H1 (cell line): ENCODE measurements around the gene SPOCK1. TPM values are rescaled to one million over a fixed set of nuclear protein-coding genes. Genes with fewer than 3 reads are reported as not detected.

ENCODE experiments used
- CTCF ChIA-PET: fragments of 300-600 bp; sonication (Branson Sonifier 250); formaldehyde crosslinking; loops from one replicate; lab custom pipeline; 2021; ENCODE audit not compliant: partially characterized antibody; lab: Charles Lee
- POLR2A ChIA-PET: fragments of 300-600 bp; sonication (Branson Sonifier 250); formaldehyde crosslinking; loops from one replicate; lab custom pipeline; 2021; ENCODE audit warnings: inconsistent platforms; ENCODE audit not compliant: partially characterized antibody; lab: Charles Lee
- DNase-seq, 2 experiments: peaks; one replicate each; pipeline versions ENCODE4 v3.0.0 to v3.0.0-alpha.2; 2010 to 2022; ENCODE audit warnings: low spot score in 2 of 2, low read depth in 1 of 2, mixed read lengths in 1 of 2
- FAIRE-seq: peaks from 2 replicates; lab custom pipeline; 2011; peaks lifted over from hg19 to GRCh38; lab: Jason Lieb, UNC
- H2AFZ ChIP-seq: 2 replicates; pipeline ENCODE4 v1.8.1; 2012; ENCODE audit warnings: low read length, inconsistent platforms
- H2AK5ac ChIP-seq: 2 replicates; pipeline ENCODE4 v1.6.1; 2013; ENCODE audit warnings: low read depth, low read length
- H2BK120ac ChIP-seq: replicated peaks from 2 replicates; pipeline ENCODE3; 2013; ENCODE audit warnings: low read depth, low read length, inconsistent platforms
- H2BK12ac ChIP-seq: 2 replicates; pipeline ENCODE4 v1.6.1; 2013; ENCODE audit warnings: low read depth, low read length
- H2BK15ac ChIP-seq: 2 replicates; pipeline ENCODE4 v1.6.1; 2013; ENCODE audit warnings: low read length
- H2BK20ac ChIP-seq: 2 replicates; pipeline ENCODE4 v1.6.1; 2013; ENCODE audit warnings: low read length
- H2BK5ac ChIP-seq: 2 replicates; pipeline ENCODE4 v1.6.1; 2013; ENCODE audit warnings: low read depth, low read length
- H3K14ac ChIP-seq: 2 replicates; pipeline ENCODE4 v1.6.1; 2013; ENCODE audit warnings: inconsistent platforms; ENCODE audit not compliant: insufficient read length
- H3K18ac ChIP-seq: 2 replicates; pipeline ENCODE4 v1.6.1; 2013; ENCODE audit warnings: low read length; ENCODE audit errors: extremely low read depth
- H3K23ac ChIP-seq: 2 replicates; pipeline ENCODE4 v1.6.1; 2013; ENCODE audit warnings: inconsistent platforms; ENCODE audit not compliant: insufficient read length
- H3K23me2 ChIP-seq: 2 replicates; pipeline ENCODE4 v1.6.1; 2013; ENCODE audit warnings: low read depth, low read length
- H3K27ac ChIP-seq: 2 replicates; pipeline ENCODE4 v1.6.1; 2011; ENCODE audit warnings: low read depth, low read length, inconsistent platforms
- H3K27me3 ChIP-seq, 4 experiments: replicated peaks in 1 of 4; 1 replicate in 1 of 4; 2 replicates in 3 of 4; pipeline versions ENCODE4 v1.6.1 to v1.8.1; 2011 to 2013; ENCODE audit warnings: low read length in 3 of 4, mild to moderate bottlenecking in 3 of 4, inconsistent platforms in 2 of 4, mixed read lengths in 2 of 4, moderate library complexity in 1 of 4; ENCODE audit not compliant: control insufficient read depth in 3 of 4, insufficient read depth in 3 of 4; ENCODE audit errors: extremely low read depth in 1 of 4
- H3K36me3 ChIP-seq, 4 experiments: 2 replicates each; pipeline versions ENCODE4 v1.6.1 to v1.8.1; 2011 to 2013; ENCODE audit warnings: mild to moderate bottlenecking in 4 of 4, low read length in 3 of 4, moderate library complexity in 2 of 4, control low read depth in 1 of 4, inconsistent platforms in 1 of 4; ENCODE audit not compliant: insufficient read depth in 4 of 4, control insufficient read depth in 2 of 4
- H3K4ac ChIP-seq: replicated peaks from 2 replicates; pipeline ENCODE3; 2013; ENCODE audit warnings: low read length, low read depth, mixed read lengths, inconsistent platforms; ENCODE audit not compliant: insufficient read length
- H3K4me1 ChIP-seq, 4 experiments: replicated peaks in 1 of 4; 1 replicate in 1 of 4; 2 replicates in 3 of 4; pipeline versions ENCODE4 v1.6.1 to v1.8.1; 2011 to 2013; ENCODE audit warnings: low read length in 3 of 4, inconsistent platforms in 2 of 4, mixed read lengths in 1 of 4; ENCODE audit not compliant: insufficient read depth in 4 of 4, control insufficient read depth in 3 of 4
- H3K4me2 ChIP-seq, 2 experiments: 2 replicates each; pipeline versions ENCODE4 v1.6.1 to v1.8.1; 2011 to 2013; ENCODE audit warnings: low read depth in 2 of 2, low read length in 2 of 2, control low read depth in 1 of 2, inconsistent platforms in 1 of 2, mild to moderate bottlenecking in 1 of 2; ENCODE audit not compliant: insufficient read depth in 1 of 2
- H3K4me3 ChIP-seq, 4 experiments: fragments of 200-600, 300-600 bp in 1 of 4; sonication (generic), shearing (Covaris generic), sonication (Bioruptor Twin) in 1 of 4; 2 replicates each; pipeline versions ENCODE4 v1.5.1 to v1.8.1; 2011 to 2016; ENCODE audit warnings: low read length in 4 of 4, low read depth in 3 of 4, control low read depth in 2 of 4, inconsistent platforms in 2 of 4, mild to moderate bottlenecking in 2 of 4, mixed read lengths in 1 of 4, moderate library complexity in 1 of 4; ENCODE audit not compliant: insufficient read depth in 2 of 4; ENCODE audit errors: extremely low read depth in 1 of 4
- H3K56ac ChIP-seq: replicated peaks from 2 replicates; pipeline ENCODE3; 2013; ENCODE audit warnings: low read depth, mild to moderate bottlenecking, mixed read lengths, low read length, inconsistent platforms; ENCODE audit not compliant: insufficient read length
- H3K79me1 ChIP-seq: 2 replicates; pipeline ENCODE4 v1.6.1; 2013; ENCODE audit warnings: low read depth, low read length, control low read depth
- H3K79me2 ChIP-seq, 2 experiments: 2 replicates each; pipeline versions ENCODE4 v1.6.1 to v1.8.1; 2012 to 2013; ENCODE audit warnings: low read length in 2 of 2, mild to moderate bottlenecking in 2 of 2, inconsistent platforms in 1 of 2; ENCODE audit not compliant: insufficient read depth in 2 of 2, control insufficient read depth in 1 of 2
- H3K9ac ChIP-seq, 4 experiments: replicated peaks in 1 of 4; 1 replicate in 1 of 4; 2 replicates in 3 of 4; pipeline versions ENCODE4 v1.6.1 to v1.8.1; 2011 to 2013; ENCODE audit warnings: low read depth in 3 of 4, low read length in 3 of 4, control low read depth in 2 of 4, mild to moderate bottlenecking in 2 of 4, moderate library complexity in 2 of 4, inconsistent platforms in 1 of 4; ENCODE audit errors: extremely low read depth in 1 of 4
- H3K9me3 ChIP-seq, 2 experiments: 2 replicates each; pipeline versions ENCODE4 v1.6.1 to v1.8.1; 2012 to 2013; ENCODE audit warnings: mild to moderate bottlenecking in 2 of 2, moderate library complexity in 2 of 2, control low read depth in 1 of 2, inconsistent platforms in 1 of 2, low read depth in 1 of 2, low read length in 1 of 2, mixed read lengths in 1 of 2; ENCODE audit not compliant: insufficient read depth in 2 of 2
- H4K20me1 ChIP-seq, 2 experiments: replicated peaks in 1 of 2; 2 replicates each; pipeline versions ENCODE3 to v1.8.1; 2011 to 2013; ENCODE audit warnings: inconsistent platforms in 2 of 2, low read length in 2 of 2, mild to moderate bottlenecking in 1 of 2; ENCODE audit not compliant: insufficient read depth in 2 of 2, control insufficient read depth in 1 of 2
- H4K5ac ChIP-seq: 2 replicates; pipeline ENCODE4 v1.6.1; 2013; ENCODE audit warnings: low read length, low read depth, mixed read lengths, inconsistent platforms; ENCODE audit not compliant: insufficient read length
- H4K8ac ChIP-seq: 2 replicates; pipeline ENCODE4 v1.8.0; 2013; ENCODE audit warnings: mild to moderate bottlenecking, moderate library complexity, low read length, inconsistent platforms; ENCODE audit not compliant: insufficient read depth; ENCODE audit errors: extremely low read depth
- H4K91ac ChIP-seq: replicated peaks from 2 replicates; pipeline ENCODE3; 2013; ENCODE audit warnings: low read length, mixed read lengths, inconsistent platforms; ENCODE audit not compliant: insufficient read length
- HDAC6 ChIP-seq: IDR thresholded peaks from one replicate; pipeline ENCODE4 v1.7.1; 2012; ENCODE audit warnings: low read depth, mild to moderate bottlenecking, inconsistent platforms, low read length, moderate library complexity
- WGBS, 2 experiments: shearing (Covaris generic) in 1 of 2; methylation state at CpG; one replicate each; pipeline versions ENCODE4 v1.1.6 to v1.1.7; 2013 to 2015; ENCODE audit warnings: low lambda C conversion rate in 2 of 2, mixed read lengths in 2 of 2, inconsistent platforms in 1 of 2, low coverage in 1 of 2, missing lambda C conversion rate in 1 of 2; ENCODE audit not compliant: insufficient replicate concordance in 2 of 2, insufficient coverage in 1 of 2, insufficient read length in 1 of 2; ENCODE audit errors: extremely low coverage in 1 of 2, missing lambda C conversion rate in 1 of 2; 5-methylcytosine and 5-hydroxymethylcytosine counted together
- polyA plus RNA-seq, 7 experiments: library from polyadenylated mRNA; depleted of rRNA in 3 of 7; stranded (reverse) in 5 of 7; unstranded in 2 of 7; fragments of >200 nt in 5 of 7; fragments of 200-250 nt in 2 of 7; gene quantifications; 1 replicate in 5 of 7; 2 replicates in 1 of 7; 4 replicates in 1 of 7; pipeline versions ENCODE4 v1.2.1 to v1.2.3, GENCODE V29; 2011 to 2013; ENCODE audit warnings: missing spikeins in 2 of 7, mixed read lengths in 2 of 7
- total RNA-seq: library from RNA; stranded (reverse); fragmentation: NEBNext Ultra II Directional; extraction: Animal tissue kit (Norgen Biotek cat#: 25700); gene quantifications from 2 replicates; pipeline ENCODE4 v1.2.1, GENCODE V29; 2021

SPOCK1 gene
- total and polyA plus RNA-seq, 2 of the 8 experiments (the other 6 are each of a cell fraction or from before 2014, with no cell fraction given), result 6.9 to 18.1 TPM

DNA sequence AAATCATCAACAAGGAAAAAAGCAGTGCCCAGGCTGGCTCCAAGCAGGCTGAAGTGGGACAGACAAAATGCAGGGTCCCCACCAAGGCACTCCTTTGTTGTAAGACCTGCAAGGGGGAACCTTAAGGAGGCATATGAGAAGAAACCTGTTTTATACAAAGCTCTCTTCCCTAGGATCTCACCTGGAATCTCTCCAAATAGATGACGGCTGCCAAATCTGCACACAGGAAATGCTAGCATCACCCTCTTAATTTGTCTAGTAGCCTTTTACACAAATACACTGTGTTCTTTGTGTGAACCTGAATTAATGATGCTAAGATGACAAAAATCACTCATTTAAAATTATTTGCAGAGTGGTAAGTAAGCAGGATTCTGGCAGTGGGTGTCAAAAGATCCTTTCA, 280.2 kb downstream of the SPOCK1 start:
- no peak overlapping the region for H2BK120ac ChIP-seq
- no peak overlapping the region for H3K56ac ChIP-seq
- H3K79me2 ChIP-seq, result no peaks in the 10 kb centered on the region
- no peak overlapping the region for H3K27ac ChIP-seq
- no peak overlapping the region for H2BK5ac ChIP-seq
- CTCF ChIA-PET, result interaction anchor here (0.7 to 2.1 kb wide), 14 partner anchors 8 to 414 kb away, joined by 3 to 7 read pairs (median 4); no protein-coding TSS in a partner anchor
- no peaks in the 10 kb centered on the region for H3K9me3 ChIP-seq
- no peak overlapping the region for H2AK5ac ChIP-seq
- H3K23me2 ChIP-seq, result no peaks in the 10 kb centered on the region
- H3K27me3 ChIP-seq, result no peaks in the 10 kb centered on the region
- H3K4me1 ChIP-seq, result peaks cover 0 to 3% (median 0%) of the 10 kb centered on the region in 4 experiments; a peak in 1 of 7 replicates
- H3K79me1 ChIP-seq, result no peaks in the 10 kb centered on the region
- H3K4ac ChIP-seq, result no peak overlapping the region
- no peaks in the 10 kb centered on the region for H3K36me3 ChIP-seq
- no peak overlapping the region for H4K91ac ChIP-seq
- no peak overlapping the region for H3K14ac ChIP-seq
- H4K8ac ChIP-seq, result no peak overlapping the region
- no peak overlapping the region for H4K5ac ChIP-seq
- no peak for DNase-seq
- H4K20me1 ChIP-seq, result no peaks in the 10 kb centered on the region
- H2BK20ac ChIP-seq, result no peak overlapping the region
- H2BK12ac ChIP-seq, result no peak overlapping the region
- no peak overlapping the region for H2BK15ac ChIP-seq
- POLR2A ChIA-PET, result no interaction called here
- 86% methylated on average over 1 of the region's 1 CpG; no CpG with 5 or more reads in 1 of the 2 experiments for WGBS, 2 experiments
- H2AFZ ChIP-seq, result no peak overlapping the region
- H3K18ac ChIP-seq, result no peak overlapping the region
- no peak overlapping the region for H3K4me3 ChIP-seq
- H3K9ac ChIP-seq, result no peak overlapping the region
- no peak overlapping the region for H3K4me2 ChIP-seq
- no peak overlapping the region for H3K23ac ChIP-seq
- no peak for FAIRE-seq
- TF ChIP-seq HDAC6, result no peak
